Stimulated activated CD4-positive, alpha-beta T cell treated with anti-CD3 and anti-CD28 coated beads, Interleukin-1b, Interleukin-23, amount 100 ng/mL, for 4 hours (primary cell): ENCODE data around the gene NSUN6.
"Not testable (repeated sequence)": the region's sequence is repeated elsewhere in the genome, so short reads cannot be mapped to it uniquely, and the experiment has no call there.

Experiments used
- DNase-seq, 2 donors: peaks; one replicate each; pipeline ENCODE4 v3.0.0-alpha.2; 2020; ENCODE audit warnings: low read depth in 2 of 2

Gene NSUN6

GRCh38 chr10:18607503-18608378, 43.6 kb downstream of the NSUN6 start:
- no peak for DNase-seq

GRCh38 chr10:18606051-18606695, 45.2 kb downstream of the NSUN6 start:
- no peak for DNase-seq

GRCh38 chr10:18601321-18601720, 50.1 kb downstream of the NSUN6 start:
- DNase-seq, result no peak

- DNase-seq, result no peak
These were observed 52.0 kb downstream of the NSUN6 start for GRCh38 chr10:18599392-18599791.

- DNase-seq, result no peak
These were observed 56.7 kb downstream of the NSUN6 start for GRCh38 chr10:18594574-18595156.

GRCh38 chr10:18591141-18591540, 60.2 kb downstream of the NSUN6 start:
- not testable (repeated sequence) for DNase-seq

- DNase-seq, result not testable (repeated sequence)
These were observed 64.8 kb downstream of the NSUN6 start for GRCh38 chr10:18586637-18587036.

GRCh38 chr10:18583575-18584270, 67.7 kb downstream of the NSUN6 start:
- DNase-seq, result no peak

GRCh38 chr10:18582803-18583202, 68.6 kb downstream of the NSUN6 start:
- DNase-seq, result no peak

- DNase-seq, result no peak
These were observed 73.3 kb downstream of the NSUN6 start for GRCh38 chr10:18577823-18578685.

GRCh38 chr10:18576586-18576985, 74.8 kb downstream of the NSUN6 start:
- DNase-seq, result no peak

GRCh38 chr10:18572959-18573561, 78.3 kb downstream of the NSUN6 start:
- DNase-seq, result no peak

- no peak for DNase-seq
These were observed 79.6 kb downstream of the NSUN6 start for GRCh38 chr10:18571780-18572179.

- DNase-seq, result no peak
These were observed 80.3 kb downstream of the NSUN6 start for GRCh38 chr10:18571076-18571475.

- not testable (repeated sequence) for DNase-seq
These were observed 81.0 kb downstream of the NSUN6 start for GRCh38 chr10:18570386-18570785.

GRCh38 chr10:18567343-18567856, 84.0 kb downstream of the NSUN6 start:
- DNase-seq, result no peak

- DNase-seq, result no peak
These were observed 85.2 kb downstream of the NSUN6 start for GRCh38 chr10:18566177-18566576.

- DNase-seq, result no peak
These were observed 86.4 kb downstream of the NSUN6 start for GRCh38 chr10:18565006-18565405.

GRCh38 chr10:18563003-18563726, 88.2 kb downstream of the NSUN6 start:
- no peak for DNase-seq
